HG03045 (cell line): ENCODE data around the gene PDE1C.
"Not testable (repeated sequence)": the region's sequence is repeated elsewhere in the genome, so short reads cannot be mapped to it uniquely, and the experiment has no call there.

Experiments used
- ATAC-seq: cut with Tn5 transposase; IDR thresholded peaks from one replicate; pipeline ENCODE4 v1.9.1; 2021; ENCODE audit warnings: mild to moderate bottlenecking, moderate library complexity; ENCODE audit not compliant: unreplicated experiment

Gene PDE1C

GRCh38 chr7:32070406-32071360 lies at the start of gene PDE1C:
Gene PDE1C, minus strand, starts transcription at chr7:32070407.
- ATAC-seq, result no peak

- ATAC-seq, result no peak
Observed at GRCh38 chr7:32119790-32120196, 49.6 kb upstream of the PDE1C start.

DNA sequence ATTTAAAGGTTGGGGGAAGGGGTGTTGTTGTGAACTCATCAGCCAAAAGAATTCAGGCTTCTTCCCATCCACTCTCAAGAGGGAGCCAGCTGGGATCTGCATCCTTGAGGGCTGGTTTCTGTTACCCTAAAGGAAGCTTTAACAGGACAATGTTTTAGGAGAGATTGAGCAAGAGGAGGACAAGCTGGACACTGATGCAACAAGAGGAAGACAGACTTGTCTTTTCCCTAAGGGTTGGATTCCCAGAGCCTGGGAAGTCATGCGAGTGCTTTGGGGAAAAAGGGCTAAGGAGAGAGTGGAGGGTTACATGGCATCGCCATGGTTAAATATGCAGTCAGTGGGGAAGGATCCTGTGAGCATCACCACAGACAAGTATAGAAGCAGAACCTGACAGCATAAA lies 47.6 kb upstream of the PDE1C start:
- no peak for ATAC-seq

GRCh38 chr7:32116436-32116835 lies 46.2 kb upstream of the PDE1C start:
- no peak for ATAC-seq

GRCh38 chr7:32115831-32116230 lies 45.6 kb upstream of the PDE1C start:
- no peak for ATAC-seq

- ATAC-seq, result no peak
Observed at GRCh38 chr7:32108651-32109050, 38.4 kb upstream of the PDE1C start.

GRCh38 chr7:32104766-32105165 lies 34.6 kb upstream of the PDE1C start:
- ATAC-seq, result no peak

- ATAC-seq, result no peak
Observed at GRCh38 chr7:32103361-32103760, 33.2 kb upstream of the PDE1C start.

GRCh38 chr7:32102432-32102873 lies 32.2 kb upstream of the PDE1C start:
- no peak for ATAC-seq

DNA sequence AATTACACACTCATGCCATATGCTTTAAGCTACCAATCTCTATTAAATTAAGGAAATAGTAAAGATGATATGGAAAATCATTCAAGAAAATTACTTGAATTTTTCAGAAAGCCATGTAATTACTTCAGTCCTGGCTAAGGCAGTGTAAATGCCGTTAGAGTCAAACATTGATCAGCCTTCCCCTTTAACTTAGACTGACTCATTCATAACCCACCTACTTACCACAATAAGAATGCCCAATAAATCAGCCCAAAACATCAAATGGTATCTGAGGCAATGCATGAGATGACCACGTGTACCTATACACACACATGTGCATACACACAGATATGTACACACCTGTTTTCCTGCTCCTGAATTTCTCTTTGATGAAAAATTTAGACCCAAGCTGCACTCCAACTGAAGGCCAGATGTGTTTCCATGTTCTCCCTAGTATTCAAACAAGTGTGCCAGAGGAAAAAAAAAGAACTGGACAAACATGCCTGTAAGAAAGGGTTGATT lies 30.2 kb upstream of the PDE1C start:
- no peak for ATAC-seq

DNA sequence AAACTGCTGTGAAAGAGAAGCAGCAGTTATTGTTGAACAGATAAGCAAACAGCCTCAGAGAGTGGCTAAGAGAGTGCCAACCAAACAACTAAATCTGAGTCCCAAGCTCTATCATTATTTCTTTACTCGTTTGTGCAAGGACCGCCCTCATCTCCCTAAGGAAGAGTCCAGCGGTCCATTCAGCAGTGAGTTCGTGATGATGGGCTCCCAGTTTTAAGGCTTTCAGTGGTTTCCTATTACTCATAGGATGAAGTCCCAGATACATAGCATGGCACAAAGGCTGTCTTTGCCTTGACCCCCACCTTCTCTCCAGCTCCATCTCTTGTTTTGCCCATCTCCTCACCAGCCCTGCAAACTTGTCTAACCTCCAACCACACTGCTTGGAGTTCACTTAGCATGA lies 24.3 kb upstream of the PDE1C start:
- ATAC-seq, result no peak

- no peak for ATAC-seq
Observed at GRCh38 chr7:32093415-32094408, 23.5 kb upstream of the PDE1C start.

GRCh38 chr7:32092346-32092745 lies 22.1 kb upstream of the PDE1C start:
- no peak for ATAC-seq

DNA sequence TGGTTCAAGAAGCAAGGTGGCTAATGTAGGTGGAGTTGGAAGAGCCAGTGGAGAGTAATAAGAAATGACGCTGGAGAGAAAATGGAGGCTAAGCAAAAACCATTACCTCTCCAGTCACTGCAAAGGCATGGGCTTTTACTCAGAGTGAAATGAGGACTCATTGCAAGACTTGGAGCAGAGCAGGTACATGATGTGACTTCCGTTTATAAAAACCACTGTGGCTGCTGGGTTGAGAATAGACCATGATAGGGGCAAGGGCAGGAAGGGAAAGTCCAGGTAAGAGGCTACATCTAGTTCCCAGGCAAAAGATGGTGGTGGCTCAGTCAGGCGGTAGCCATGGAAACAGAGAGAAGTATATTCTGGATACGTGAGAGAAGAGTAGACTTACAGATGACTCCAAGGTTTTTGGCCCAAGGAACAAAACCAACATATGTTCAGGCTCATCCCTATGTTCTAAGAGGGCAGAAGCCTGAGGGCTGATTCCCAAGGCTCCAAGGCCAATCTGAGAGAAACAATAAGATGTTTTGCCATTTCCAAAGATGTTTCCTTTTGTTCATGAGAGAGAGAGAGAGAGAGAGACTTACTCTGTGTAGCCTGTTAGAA lies 21.5 kb upstream of the PDE1C start:
- no peak for ATAC-seq

- no peak for ATAC-seq
Observed at GRCh38 chr7:32089678-32090077, 19.5 kb upstream of the PDE1C start.

DNA sequence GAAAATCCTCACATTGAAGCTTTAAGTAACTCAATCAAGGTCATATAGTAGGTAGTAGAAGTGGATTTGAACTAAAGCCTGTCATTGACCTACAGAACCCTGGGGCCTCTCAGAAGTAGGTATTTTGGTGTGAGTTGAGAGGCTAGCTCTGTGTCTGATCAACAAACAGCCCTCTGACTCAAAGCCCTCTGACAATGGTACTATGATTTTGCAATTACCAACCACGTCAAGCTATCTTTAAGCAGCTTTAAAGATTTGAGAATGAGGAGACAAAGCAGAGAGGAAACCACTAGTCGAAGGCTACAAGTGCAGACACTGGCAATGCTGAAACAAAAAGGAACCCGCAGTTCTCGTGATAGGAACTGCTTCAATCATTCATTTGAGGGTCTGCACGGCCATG lies 19.0 kb upstream of the PDE1C start:
- no peak for ATAC-seq

DNA sequence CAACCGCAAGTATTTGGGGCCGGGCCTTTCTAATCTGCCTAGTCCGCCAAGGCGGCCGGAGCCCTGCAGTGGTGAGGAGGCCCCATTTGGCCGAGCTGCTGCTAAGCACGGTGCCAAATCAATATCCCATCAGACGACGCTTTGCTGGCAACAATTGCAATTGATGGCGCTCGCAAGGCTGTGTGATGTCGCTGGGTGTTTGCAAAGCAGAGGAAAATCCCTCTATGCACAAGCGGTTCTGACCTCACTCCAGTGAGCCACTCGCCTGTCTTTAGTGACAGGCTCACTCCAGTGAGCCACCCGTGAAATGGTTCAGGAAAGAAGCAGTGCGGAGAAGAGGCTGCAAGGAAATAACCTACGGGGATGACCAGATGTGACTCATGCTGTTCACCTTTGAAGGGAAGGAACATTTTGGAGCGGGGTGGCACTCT lies 18.3 kb upstream of the PDE1C start:
- ATAC-seq, result no peak

- ATAC-seq, result no peak
Observed at GRCh38 chr7:32079510-32079909, 9.3 kb upstream of the PDE1C start.

DNA sequence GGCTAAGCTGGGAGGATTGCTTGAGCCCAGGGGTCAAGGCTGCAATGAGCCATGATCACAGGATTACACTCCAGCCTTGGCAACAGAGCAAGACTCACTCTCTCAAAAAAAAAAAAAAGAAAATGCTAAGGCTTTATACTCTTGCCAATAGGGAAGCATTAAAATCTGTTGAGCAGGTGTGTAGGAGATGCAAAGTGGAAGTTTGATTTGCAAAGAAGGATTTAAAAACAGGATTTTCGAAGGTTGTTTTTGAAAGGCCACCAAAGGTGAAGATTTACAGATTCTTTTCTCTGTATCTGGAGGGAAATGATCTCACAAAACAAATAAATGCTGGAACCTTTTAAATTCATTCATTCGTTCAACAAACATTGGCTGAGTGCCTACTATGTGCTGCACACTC lies 8.6 kb upstream of the PDE1C start:
- no peak for ATAC-seq

DNA sequence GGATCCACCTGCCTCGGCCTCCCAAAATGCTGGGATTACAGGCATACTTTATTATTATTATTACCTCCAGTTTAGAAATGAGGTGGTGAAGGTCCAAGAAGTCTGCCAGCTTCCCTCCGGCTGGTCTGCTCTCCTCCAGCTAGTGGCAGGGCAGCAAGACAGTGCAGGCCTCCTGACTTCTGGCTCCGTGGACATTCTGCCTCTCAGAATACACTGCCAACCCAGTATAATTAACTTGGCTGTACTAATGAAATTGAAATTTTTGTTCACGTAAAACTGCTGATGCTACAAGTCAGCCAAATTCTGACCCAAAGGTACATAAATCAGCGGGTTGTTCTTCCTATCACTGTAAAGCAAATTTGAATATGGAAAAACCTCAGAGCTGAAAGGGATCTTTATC lies 7.6 kb upstream of the PDE1C start:
- ATAC-seq, result no peak

DNA sequence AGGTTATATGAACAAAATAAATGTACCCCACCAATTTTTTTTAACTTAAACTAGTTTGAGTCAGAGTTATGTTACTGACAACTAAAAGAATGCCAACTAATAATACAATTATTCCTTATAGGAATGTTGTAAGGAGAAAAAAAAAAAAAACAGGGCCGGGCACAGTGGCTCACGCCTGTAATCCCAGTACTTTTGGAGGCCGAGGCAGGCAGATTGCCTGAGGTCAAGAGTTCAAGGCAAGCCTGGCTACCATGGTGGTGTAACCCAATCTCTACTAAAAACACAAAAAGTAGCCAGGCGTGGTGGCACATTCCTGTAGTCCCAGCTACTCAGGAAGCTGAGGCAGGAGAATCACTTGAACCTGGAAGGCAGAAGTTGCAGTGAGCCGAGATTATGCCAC lies 6.6 kb upstream of the PDE1C start:
- ATAC-seq, result not testable (repeated sequence)
